NCI-H1417 (cell line): Measurements from ENCODE around the gene RBM38.

ENCODE experiments used
- DNase-seq, 3 experiments: peaks; one replicate each; lab custom pipeline; 2025; lab: John Stamatoyannopoulos, UW

RBM38 gene

DNA sequence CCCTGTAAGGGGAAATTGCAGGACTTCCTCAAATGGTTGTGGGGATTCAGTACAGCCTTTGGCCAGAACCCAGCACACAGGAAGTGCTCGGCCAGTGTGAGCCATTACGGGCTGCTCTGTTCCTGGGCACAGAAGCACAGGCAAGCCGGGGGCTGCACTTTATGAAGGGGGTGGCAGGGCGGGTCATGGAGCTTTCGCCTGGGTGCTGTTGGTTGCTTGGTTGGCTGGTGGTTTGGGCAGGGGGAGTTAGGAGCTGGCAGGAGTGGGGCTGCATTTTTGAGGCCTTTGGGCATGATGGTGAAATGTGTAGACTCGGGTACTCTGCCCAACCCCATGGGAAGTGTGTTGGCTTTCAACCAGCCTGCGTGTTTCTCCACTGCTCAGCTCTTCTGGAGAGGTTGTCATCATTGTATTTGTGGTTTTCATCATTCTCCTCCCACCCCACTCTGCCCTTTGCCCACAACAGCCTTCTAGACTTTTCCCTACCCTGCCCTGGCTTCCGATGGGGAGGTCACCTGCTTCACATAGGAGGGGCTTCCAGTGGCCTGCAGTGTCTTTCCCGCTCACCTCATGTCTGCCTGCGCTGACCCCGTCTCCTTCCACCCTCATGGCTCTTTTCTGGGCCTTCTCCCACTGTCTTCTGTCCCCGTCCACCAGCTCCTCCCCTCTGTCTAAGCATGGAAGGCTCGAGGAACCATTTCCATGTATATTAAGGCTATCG, 16.1 kb upstream of the RBM38 start:
- DNase-seq: no peak

DNA sequence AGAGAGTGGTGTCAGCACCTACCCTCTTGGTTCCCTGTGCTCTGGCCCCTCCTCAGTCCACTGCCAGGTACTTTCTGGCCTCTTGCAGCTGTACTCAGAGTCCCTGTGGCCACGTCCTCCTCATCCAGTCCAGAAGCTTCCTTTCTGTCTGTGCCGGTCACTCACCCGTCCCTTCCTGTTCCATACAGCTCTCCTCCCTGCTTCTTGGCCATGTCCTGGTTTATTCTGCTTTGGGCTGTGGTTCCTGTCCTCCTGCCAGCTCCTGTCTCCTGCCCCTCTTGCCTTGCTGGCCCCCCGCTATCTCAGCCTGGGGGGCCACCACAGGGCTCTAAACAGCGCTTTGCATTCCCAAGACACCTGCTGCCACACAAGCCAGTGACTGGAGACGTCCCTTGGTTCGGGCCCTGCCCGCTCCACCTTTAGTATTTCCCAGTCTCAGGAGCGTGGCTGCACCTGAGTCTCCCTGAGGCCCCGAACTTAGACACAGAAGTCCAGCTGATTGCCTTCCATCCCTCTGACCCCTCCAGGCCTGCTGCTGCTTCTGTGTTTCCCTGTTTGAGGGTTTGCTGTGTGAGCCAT, 15.5 kb upstream of the RBM38 start:
- no peak for DNase-seq

DNA sequence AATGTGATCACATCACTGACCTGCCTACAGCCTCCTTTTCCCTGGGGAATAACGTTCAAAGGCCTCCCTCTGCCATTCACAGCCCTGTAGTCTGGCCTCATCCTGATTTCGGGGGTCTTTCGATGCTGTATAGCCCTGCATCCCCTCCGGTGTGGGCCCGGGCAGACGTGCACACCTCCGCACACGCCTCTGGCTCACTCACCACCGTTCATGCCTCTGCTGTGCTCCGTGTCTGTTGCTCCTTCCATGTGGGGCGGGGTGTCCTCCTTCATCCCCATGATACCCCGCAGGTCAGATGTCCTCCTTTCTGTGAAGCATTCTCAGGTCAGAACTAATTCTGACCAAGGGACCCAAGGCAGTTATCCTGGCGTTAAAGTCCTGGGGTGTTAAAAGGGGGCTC, 13.8 kb upstream of the RBM38 start:
- DNase-seq: no peak

DNA sequence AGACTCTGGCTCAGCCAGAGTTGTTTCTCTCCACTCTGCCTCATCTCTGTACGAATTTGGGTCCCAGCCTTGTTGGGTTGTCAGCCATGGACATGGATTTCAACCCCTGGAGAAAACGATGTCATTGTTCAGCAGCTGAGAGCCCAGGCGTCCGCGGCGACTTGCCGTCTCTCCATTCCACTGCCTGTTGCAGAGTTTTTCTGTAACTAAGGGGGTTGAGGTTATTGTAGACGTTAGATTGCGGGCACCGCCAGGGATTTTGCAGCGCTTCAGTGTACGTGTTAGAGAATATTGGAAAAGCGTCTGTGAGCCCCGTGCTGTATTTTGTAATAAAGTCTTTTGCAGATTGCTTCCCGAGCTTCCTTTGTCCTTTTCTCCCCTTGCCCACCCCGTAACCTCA, 13.1 kb upstream of the RBM38 start:
- DNase-seq: no peak

DNA sequence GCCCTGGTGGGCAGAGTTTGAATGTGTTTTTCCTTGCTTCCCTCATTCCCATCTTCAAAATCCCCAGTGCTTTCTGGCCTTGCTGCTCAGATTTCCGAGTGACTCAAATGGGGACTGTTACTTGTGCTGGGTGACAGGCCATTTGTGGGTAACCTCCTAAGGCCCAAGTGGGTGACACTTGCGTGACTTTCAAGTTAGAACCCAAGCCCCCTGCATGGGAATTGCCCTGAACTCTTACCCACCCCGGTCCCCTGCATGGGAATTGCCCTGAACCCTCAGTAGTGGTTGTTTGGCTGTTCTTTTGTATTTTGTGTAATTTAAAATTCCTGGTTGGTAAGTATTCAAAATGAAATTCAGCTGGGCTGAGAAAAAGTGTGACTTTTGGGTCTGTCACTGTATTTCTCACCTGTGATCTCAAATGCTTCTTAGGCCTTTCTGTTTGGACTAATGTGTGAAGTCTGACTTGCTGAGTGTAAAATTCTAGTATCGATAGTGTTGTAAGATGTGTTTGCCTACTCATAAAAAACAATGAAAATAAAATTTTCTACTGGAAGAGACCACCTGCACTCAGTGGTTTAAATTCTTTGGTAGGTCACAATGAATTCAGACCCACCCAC, 12.4 kb upstream of the RBM38 start:
- DNase-seq: no peak

DNA sequence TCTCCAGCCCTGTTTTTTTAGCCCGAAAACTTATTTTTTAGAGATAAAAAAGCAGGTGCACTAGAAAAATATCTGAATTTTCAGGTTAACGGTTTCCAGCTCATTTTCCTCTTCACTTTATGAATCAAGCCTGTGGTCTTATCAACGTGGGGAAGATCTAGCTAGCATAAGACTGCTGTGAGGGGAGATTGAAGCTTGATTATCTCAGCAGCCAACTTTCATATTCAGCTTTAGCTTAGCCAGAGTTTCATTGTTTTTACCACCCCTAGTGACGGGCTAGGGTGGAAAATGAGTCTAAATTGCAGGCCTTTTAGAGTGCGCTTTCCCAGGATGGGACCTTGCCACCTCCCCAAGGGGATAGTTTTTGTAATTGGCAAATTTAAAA, 11.9 kb upstream of the RBM38 start:
- no peak for DNase-seq

DNA sequence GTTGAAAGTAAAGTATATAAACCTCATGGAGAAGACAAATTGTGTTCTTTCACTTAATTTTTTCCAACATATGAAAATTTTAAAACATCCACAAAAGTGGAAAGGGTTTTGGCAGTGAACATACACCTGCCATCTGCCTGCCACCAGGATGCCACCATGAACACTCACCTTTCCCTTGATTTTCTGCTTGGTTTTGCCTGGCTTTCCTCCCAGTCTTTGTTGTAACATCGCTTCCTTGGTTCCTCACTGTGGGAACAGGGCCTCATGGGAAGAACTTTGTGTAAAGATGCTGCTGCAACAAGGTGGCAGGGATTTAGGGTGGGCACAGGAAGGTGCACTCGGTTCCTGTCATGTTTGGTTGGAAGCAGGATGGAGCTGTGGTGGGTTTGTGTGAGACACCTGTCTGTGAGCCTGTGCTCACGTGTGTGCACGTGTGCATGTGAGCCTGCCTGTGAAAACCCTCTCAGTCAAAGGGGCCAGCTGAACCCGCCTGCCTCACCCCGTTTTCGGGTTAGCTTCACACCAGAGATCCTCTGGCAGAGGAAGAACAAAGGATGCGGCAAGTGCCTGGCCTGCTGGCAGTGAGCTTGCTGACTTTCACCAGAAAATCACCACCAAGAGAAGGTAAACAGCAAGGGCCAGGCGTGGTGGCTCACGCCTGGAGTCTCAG, 11.0 kb upstream of the RBM38 start:
- DNase-seq: no peak

DNA sequence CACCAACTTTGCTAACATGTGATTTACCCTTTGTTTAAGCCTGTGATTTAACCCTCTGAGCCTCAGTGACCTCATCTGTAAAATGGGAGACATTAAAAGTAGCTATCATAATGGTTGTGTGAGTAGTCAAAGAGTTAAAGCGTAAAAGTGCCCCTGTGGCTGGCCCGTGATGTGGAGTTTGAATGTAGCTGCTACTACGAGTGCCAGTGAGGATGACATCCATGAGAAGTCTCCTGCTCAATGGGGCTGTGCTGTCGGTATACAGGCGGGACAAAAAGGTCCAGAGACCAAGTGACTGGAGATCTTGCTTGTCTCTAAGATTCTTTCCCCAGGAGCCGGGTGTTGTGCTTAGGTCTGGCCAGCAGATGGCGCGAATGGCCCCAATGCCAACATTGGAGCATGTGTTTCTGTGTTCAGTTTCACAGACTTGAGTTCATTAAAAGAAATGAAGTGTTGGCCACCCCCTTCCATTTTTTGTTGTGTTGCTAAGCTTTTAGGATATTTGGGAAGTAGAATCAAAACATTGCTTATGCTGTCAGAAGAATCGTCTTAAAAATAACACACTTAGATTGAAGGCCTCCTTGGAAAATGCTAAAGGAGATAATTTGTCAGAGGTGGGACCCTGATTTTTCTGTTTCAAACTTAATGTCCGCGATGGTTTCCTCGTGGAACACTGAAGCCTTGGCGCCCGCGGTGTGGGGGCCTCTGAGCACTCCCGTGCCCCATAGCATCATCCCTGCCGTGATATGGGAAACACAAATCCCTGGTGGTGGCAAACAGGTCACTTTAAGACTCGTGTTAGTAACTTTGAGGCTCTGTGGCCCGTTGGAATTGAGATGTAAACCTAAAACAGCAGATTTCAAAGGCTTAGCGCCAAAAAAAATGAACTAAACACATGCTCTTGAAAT, 9.3 kb upstream of the RBM38 start:
- peak; percentile 67 to 87 (median 77) for DNase-seq

DNA sequence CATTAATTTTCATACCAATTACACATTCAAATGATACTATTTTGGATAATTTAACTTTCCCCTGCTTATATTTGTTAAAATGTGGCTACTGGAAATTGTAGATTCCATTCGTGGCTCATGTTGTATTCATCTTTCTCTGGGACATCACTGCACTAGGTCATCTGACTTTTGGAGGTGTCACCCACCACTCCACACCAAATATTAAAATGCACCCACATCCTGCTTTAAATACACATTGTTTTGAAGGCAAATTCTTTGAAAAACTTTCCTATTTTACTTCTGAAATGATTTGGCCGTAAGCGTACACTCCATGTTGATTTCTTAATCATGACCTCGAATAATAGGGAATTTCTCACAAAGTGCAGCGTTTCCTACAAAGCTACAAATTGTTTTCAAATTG, 8.7 kb upstream of the RBM38 start:
- DNase-seq: no peak

DNA sequence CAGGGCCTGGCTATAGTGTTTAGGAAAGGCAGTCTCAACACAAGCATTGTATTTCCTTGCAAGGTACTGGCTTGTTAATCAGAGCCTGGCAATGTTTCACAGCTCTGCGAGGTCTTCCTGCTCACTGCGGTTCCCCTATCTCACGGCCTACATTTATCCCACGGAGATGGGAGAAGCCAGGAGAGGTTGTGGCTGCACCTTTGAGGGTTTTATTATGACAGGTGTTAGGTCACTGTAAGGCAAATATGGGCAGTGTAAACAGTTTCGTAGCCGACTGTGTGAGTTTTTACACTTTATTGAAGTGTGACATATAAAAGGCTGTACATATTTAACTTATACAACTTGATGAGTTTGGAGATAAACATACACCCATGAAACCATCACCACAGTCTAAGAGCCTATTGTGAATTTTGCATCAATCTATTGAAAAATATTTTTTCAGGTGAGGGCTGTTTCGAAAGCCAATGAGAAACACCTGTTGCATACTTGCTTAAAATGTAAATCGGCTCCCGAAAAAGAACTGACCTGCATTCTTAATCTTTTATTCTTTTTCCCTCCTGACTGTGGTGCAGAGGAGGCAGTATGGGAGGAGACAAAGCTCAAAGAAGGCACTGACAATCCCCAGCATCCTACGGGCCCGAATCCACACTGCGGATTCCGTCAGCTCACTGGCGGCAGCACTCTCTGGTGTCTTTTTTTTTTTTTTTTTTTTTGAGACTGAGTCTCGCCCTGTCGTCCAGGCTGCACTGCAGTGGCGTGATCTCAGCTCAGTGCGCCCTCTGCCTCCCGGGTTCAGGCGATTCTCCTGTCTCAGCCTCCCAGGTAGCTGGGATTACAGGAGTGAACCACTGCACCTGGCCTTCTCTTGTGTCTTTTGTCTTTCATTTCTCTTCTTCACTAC, 7.5 kb upstream of the RBM38 start:
- DNase-seq: peak in 2 of 3 experiments; percentile 58 to 81

DNA sequence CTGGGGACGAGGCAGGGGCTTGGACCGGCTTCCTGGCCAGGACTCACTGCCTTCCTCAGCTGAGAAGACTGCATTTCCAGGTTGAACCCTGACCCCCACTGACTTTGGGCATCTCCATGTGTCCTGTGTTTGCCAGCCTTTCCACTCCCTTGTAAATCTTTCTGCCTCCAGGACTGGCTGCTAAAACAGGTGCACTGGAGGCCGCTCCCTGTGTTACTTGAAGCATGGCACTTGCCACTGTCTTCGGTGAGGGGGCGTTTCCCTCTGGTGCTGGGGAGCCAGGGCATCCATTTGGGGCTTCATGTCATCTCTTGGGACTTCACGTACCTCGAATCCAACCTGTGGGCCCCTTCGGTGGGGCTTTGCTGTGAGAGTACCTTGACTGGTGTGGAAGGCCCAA, 6.7 kb upstream of the RBM38 start:
- DNase-seq: no peak

DNA sequence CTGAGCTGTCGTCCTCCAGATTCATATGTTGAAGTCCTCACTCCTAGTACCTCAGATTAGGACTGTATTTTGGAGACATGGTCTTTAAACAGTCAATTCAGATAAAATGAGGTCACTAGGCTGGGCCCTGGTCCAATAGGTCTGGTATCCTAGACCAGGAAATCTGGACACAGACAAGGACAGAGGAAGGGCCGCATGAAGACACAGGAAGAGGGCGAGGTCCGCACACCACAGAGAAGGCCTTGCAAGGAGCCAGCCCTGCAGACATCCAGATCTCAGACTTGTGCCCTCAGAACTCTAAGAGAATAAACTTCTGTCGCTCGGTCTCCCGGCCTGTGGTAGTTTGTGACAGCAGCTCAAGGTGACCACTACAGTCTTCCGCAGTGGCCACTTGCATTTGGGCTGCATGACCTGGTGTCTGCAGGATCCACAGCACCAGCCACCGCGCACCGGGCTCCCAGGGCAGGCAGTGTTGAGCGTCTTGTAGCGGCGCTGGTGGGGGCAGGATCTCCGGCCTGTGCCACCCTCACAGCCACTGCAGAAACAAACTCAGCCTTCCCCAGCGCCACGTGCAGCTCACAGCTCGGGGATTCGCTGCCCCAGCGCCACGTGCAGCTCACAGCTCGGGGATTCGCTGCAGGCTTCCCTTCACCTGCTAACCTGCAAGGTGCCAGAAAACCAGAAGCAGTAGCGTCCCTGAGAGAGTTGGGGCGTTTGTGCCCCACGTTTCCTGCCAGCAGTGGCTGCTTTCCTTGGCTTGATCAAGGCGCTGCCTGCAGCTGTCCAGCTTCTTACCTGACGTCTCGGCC, 6.0 kb upstream of the RBM38 start:
- no peak for DNase-seq

DNA sequence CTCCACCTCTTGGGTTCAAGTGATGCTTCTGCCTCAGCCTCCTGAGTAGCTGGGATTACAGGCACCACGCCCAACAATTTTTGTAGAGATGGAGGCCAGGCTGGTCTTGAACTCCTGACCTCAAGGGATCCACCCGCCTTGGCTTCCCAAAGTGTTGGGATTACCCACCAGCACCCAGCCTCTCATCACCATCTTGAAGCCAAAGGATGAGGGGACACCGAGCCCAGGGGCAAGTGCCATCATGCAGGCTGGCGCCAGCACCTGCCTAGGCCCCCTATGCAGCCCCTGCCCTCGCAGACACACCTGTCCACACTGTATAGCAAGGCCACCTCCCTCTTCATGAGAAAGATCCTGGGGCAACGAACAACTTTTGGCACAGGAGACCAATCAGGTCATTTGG, 5.3 kb upstream of the RBM38 start:
- no peak for DNase-seq

DNA sequence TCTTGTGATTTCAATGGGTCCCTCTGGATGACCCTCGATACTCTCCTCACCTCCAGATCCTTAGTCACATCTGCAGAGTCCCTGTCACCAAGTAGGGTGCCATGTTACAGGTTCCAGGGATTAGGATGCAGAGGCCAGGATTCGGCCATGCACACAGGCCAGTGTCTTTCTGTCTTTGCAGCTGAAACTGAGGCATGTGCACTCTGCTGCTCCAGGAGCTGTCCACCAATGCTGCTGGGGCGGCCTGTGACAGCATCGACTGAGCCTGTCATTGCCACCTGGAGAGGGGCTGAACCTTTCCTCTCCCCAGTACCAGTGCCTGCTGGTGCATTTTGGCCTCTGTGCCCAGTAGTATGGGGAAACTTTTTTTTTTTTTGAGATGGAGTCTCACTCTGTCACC, 4.4 kb upstream of the RBM38 start:
- DNase-seq: no peak

DNA sequence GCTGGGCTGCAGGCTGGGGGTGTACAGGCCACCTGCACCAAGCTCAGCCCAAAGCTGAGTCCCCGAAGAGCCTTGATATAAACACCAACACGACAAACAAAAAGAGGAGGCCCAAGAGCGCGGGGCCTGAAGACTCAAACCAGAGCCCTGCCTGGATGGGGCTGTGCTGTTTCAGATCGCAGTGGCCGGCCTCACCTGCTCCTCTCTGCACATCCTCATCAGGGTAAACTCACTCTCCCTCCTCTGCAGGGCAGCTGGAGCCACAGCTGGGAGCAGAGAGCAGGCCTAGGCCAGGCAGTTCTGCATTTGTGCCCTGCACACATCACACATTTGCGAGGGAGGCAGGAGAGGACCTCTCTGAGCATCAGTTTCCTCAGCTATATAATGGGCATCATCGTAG, 3.7 kb upstream of the RBM38 start:
- DNase-seq: no peak

DNA sequence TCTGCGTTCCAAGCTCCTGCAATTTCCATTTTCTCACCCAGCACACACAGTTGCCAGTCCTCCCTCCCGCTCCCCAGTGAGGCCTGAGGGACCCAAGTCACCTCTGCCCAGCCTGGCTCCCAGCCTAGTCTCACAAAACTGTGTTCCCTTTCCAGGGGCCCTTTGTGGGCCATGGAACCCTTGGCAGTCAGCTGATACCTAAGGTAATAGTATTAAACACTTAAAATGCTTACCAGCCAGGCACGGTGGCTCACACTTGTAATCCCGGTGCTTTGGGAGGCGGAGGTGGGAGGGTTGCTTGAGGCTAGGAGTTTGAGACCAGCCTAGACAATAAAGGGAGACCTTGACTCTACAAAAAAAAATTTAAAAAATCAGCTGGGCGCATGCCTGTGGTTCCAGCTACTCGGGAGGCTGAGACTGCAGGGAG, 3.2 kb upstream of the RBM38 start:
- no peak for DNase-seq

DNA sequence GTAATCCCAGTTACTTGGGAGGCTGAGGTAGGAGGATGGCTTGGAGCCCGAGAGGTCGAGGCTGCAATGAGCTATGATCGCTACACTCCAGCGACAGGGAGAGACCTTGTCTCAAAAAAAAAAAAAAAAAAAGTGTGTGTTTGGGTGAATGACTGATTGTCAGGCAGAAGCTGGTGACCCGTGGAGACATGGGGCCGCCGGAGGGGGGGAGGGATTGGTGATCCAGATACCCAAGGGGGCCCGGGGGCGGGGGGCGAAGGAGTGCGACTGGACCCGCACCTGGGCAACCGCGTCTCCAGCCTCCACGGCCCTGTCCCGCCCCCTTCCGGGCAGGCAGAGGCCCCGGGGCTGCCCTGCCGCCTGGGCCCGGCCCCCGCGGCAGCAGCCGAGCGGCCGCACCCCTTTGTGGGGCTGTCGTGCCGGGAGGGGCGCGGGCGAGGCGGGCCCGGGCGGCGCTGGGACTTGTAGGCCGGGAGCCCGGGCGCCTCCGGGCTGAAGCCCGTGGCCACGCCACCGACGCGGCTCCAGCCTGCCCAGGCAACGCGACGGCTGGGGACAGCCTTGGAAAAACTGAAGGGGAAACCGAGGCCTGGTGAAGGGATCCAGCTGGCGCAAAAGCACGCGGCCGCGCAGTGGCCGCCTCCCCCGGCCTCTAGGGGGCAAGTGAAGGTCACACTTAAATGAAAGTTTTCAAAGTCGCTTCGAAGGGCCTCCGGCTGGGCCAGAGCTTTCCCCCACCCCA, 2.1 kb upstream of the RBM38 start:
- DNase-seq: peak in 1 of 3 experiments; percentile 77

DNA sequence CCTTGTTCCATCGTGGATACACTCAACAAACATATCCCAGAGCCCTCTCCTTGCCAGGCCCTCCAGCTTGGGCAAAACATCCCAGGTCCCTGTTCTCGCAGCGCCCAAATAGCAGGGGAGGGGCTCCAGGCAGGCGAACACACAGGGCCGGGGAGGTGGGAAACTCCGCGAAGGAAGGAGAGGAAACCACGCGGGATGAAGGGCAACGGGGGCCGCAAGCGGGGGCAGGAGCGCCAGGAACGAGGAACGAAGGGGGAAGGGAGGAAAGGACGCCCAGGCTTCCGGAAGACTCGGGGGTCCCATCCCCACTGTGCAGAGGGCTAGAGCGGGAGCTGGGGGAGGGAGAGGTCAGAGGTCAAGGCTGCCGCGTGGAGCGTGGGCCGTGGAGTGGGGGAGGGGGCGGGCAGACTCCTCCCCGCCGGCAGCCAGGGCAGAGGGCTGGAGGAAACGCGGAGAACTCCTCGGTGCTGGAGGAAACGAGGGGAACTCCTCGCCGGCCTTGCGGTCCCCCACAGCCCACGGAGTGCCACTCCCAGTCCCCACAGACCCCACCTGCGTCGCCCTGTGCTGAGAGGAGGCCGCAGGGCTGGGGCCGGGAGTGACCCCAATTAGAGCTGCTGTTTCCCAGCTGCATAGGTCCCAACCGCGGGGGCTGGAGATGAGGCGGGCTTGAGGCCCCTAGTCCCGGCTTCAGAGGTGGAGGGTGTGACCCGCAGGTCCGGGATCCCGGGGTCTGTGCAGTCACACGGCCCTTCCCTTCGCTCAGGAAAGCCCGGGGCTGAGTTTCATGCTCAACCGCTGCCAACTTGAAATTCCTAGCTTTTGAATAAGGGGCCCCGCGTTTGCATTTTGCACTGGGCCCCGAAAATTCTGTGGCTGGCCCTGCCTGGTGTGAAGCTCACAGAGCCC, 1.2 kb upstream of the RBM38 start:
- no peak for DNase-seq
